ENCODE results near the gene DRG2. TPM values are rescaled to one million over a fixed set of nuclear protein-coding genes. Genes with fewer than 3 reads are reported as not detected.

DRG2 gene
- total and polyA plus RNA-seq, 9 donors = 18.1 to 45.9 (median 35.5) TPM

GRCh38 chr17:18043491-18043890 is 44.3 kb upstream of the DRG2 start:
- H3K27ac ChIP-seq = no peak overlapping the region
- H3K36me3 ChIP-seq = no peaks in the 10 kb centered on the region
- DNase-seq = no peak
- H3K9me3 ChIP-seq = no peaks in the 10 kb centered on the region
- H3K4me1 ChIP-seq (ENCODE audit: insufficient read depth) = peaks cover 7% of the 10 kb centered on the region
- TF ChIP-seq POLR2A (IDR thresholded peaks at IDR 0.05) (no peak), EP300 (IDR thresholded peaks at IDR 0.05) (no peak)
- H3K4me3 ChIP-seq = no peak overlapping the region
- no peaks in the 10 kb centered on the region for H3K27me3 ChIP-seq
- 53 to 63% (median 53%) methylated on average over 1 of the region's 1 CpG for WGBS, 3 donors
- intact Hi-C loops (cut with DNase I) = no loop called here

- H3K4me1 ChIP-seq (ENCODE audit: insufficient read depth) = peaks cover 7% of the 10 kb centered on the region
- WGBS, 3 donors = 80 to 86% (median 81%) methylated on average over 3 of the region's 3 CpGs
- H3K36me3 ChIP-seq = no peaks in the 10 kb centered on the region
- no peaks in the 10 kb centered on the region for H3K9me3 ChIP-seq
- intact Hi-C loops (cut with DNase I) = no loop called here
- DNase-seq = no peak
- TF ChIP-seq EP300 (IDR thresholded peaks at IDR 0.05) = no peak
- no peak for TF ChIP-seq CTCF (IDR thresholded peaks at IDR 0.05)
- TF ChIP-seq POLR2A (IDR thresholded peaks at IDR 0.05) = no peak
- no peaks in the 10 kb centered on the region for H3K27me3 ChIP-seq
- H3K4me3 ChIP-seq = no peak overlapping the region
- no peak overlapping the region for H3K27ac ChIP-seq
Observed at GRCh38 chr17:18044609-18045008, 43.1 kb upstream of the DRG2 start.

- 88 to 90% (median 89%) methylated on average over 3 of the region's 3 CpGs for WGBS, 3 donors
- DNase-seq = no peak
- H3K36me3 ChIP-seq = no peaks in the 10 kb centered on the region
- H3K4me1 ChIP-seq (ENCODE audit: insufficient read depth) = peaks cover under 1% of the 10 kb centered on the region
- no peak for TF ChIP-seq CTCF (IDR thresholded peaks at IDR 0.05)
- no peak for TF ChIP-seq EP300 (IDR thresholded peaks at IDR 0.05)
- TF ChIP-seq POLR2A (IDR thresholded peaks at IDR 0.05) = no peak
- no peaks in the 10 kb centered on the region for H3K27me3 ChIP-seq
- no peaks in the 10 kb centered on the region for H3K9me3 ChIP-seq
- intact Hi-C loops (cut with DNase I) = no loop called here
- no peak overlapping the region for H3K27ac ChIP-seq
- H3K4me3 ChIP-seq = no peak overlapping the region
Observed at GRCh38 chr17:18045691-18046350, 41.9 kb upstream of the DRG2 start.

- TF ChIP-seq CTCF (IDR thresholded peaks at IDR 0.05) (no peak), POLR2A (IDR thresholded peaks at IDR 0.05) (no peak), EP300 (IDR thresholded peaks at IDR 0.05) (no peak)
Observed at GRCh38 chr17:18055597-18055996, 32.2 kb upstream of the DRG2 start.

GRCh38 chr17:18056214-18056613 is 31.5 kb upstream of the DRG2 start:
- H3K9me3 ChIP-seq = no peaks in the 10 kb centered on the region
- DNase-seq = no peak
- H3K27me3 ChIP-seq = no peaks in the 10 kb centered on the region
- H3K27ac ChIP-seq = no peak overlapping the region
- H3K4me1 ChIP-seq (ENCODE audit: insufficient read depth) = no peaks in the 10 kb centered on the region
- 94 to 95% (median 95%) methylated on average over 3 of the region's 3 CpGs for WGBS, 3 donors
- no peak for TF ChIP-seq EP300 (IDR thresholded peaks at IDR 0.05)
- TF ChIP-seq POLR2A (IDR thresholded peaks at IDR 0.05) = no peak
- TF ChIP-seq CTCF (IDR thresholded peaks at IDR 0.05) = no peak
- H3K4me3 ChIP-seq = no peak overlapping the region
- H3K36me3 ChIP-seq = no peaks in the 10 kb centered on the region
- intact Hi-C loops (cut with DNase I) = no loop called here

More at GRCh38 chr17:18055597-18055996, 32.2 kb upstream of the DRG2 start:
- H3K4me3 ChIP-seq = no peak overlapping the region
- no peaks in the 10 kb centered on the region for H3K4me1 ChIP-seq (ENCODE audit: insufficient read depth)
- no peak for DNase-seq
- H3K36me3 ChIP-seq = no peaks in the 10 kb centered on the region
- no peaks in the 10 kb centered on the region for H3K9me3 ChIP-seq
- H3K27ac ChIP-seq = no peak overlapping the region
- no peaks in the 10 kb centered on the region for H3K27me3 ChIP-seq
- intact Hi-C loops (cut with DNase I) = no loop called here
- WGBS, 3 donors = 94 to 96% (median 94%) methylated on average over 6 of the region's 6 CpGs
